Lung (tissue), 12 donors: Measurements from ENCODE around the gene TUB. TPM values are rescaled to one million over a fixed set of nuclear protein-coding genes. Genes with fewer than 3 reads are reported as not detected.

Experiments
- ATAC-seq: fragments of 200-7000 bp; cut with Tn5 transposase; one replicate; pipeline ENCODE4 v1.9.1; 2020; ENCODE audit warnings: moderate number of reproducible peaks; ENCODE audit not compliant: insufficient read depth, low FRiP score
- DNase-seq, 3 donors: peaks; one replicate each; pipeline ENCODE4 v3.0.0-alpha.2; 2013 to 2017
- H3K27ac ChIP-seq, 2 donors: one replicate each; pipeline ENCODE4 v1.5.1; 2013; ENCODE audit warnings: mild to moderate bottlenecking in 2 of 2, moderate library complexity in 2 of 2, control low read depth in 1 of 2, inconsistent platforms in 1 of 2, low read depth in 1 of 2, low read length in 1 of 2
- H3K27me3 ChIP-seq, 3 donors: one replicate each; pipeline ENCODE4 v1.5.1; 2013; ENCODE audit warnings: low read length in 2 of 3; ENCODE audit not compliant: control insufficient read depth in 3 of 3, insufficient read depth in 3 of 3
- H3K36me3 ChIP-seq, 4 donors: one replicate each; pipeline ENCODE4 v1.5.1; 2013; ENCODE audit warnings: low read length in 4 of 4, mild to moderate bottlenecking in 1 of 4, moderate library complexity in 1 of 4; ENCODE audit not compliant: control insufficient read depth in 4 of 4, insufficient read depth in 4 of 4
- H3K4me1 ChIP-seq, 5 donors: one replicate each; pipeline ENCODE4 v1.5.1; 2013; ENCODE audit warnings: low read length in 5 of 5, mild to moderate bottlenecking in 2 of 5, moderate library complexity in 1 of 5; ENCODE audit not compliant: control insufficient read depth in 5 of 5, insufficient read depth in 5 of 5
- H3K4me3 ChIP-seq: one replicate; pipeline ENCODE4 v1.5.1; 2013; ENCODE audit warnings: mild to moderate bottlenecking, control low read depth, moderate library complexity
- H3K9ac ChIP-seq, 2 donors: one replicate each; pipeline ENCODE4 v1.5.1; 2013; ENCODE audit warnings: low read length in 2 of 2, control low read depth in 1 of 2; ENCODE audit not compliant: insufficient read depth in 1 of 2
- H3K9me3 ChIP-seq, 4 donors: one replicate each; pipeline ENCODE4 v1.5.1; 2013; ENCODE audit warnings: low read length in 3 of 4, mild to moderate bottlenecking in 1 of 4, moderate library complexity in 1 of 4; ENCODE audit not compliant: control insufficient read depth in 4 of 4, insufficient read depth in 3 of 4
- CTCF ChIP-seq: IDR thresholded peaks from 2 replicates; pipeline ENCODE4 v1.5.1; 2012; ENCODE audit warnings: mild to moderate bottlenecking; ENCODE audit errors: control extremely low read depth, extremely low read depth
- WGBS, 2 donors: extraction: QIAGEN DNeasy Blood & Tissue Kit; methylation state at CpG; one replicate each; pipeline ENCODE4 v1.1.7; 2013; 5-methylcytosine and 5-hydroxymethylcytosine counted together
- polyA plus RNA-seq, 2 donors: library from polyadenylated mRNA; stranded (reverse); fragments of 200-250 nt; gene quantifications; one replicate each; pipeline ENCODE4 v1.2.1, GENCODE V29; 2013
- total RNA-seq, 2 donors: library from RNA; depleted of rRNA in 1 of 2; stranded (reverse); fragments of >200 nt in 1 of 2; gene quantifications; one replicate each; pipeline ENCODE4 v1.2.1, GENCODE V29; 2014 to 2021
- donor health status: control.
- donor health status: control.
- donor health status: Bipolar disorder and iron deficiency.
- donor health status: healthy.
- donor health status: DM: yes; HTN: yes; CAD: no.

Gene TUB
- total and polyA plus RNA-seq, 4 donors = 0.96 to 23.5 (median 5.1) TPM

- no peaks in the 10 kb centered on the region for H3K4me1 ChIP-seq
- WGBS, 2 donors = 93% methylated on average over 4 of the region's 4 CpGs
Measured at GRCh38 chr11:8041576-8041975, 39.4 kb upstream of the TUB start.

GRCh38 chr11:8043756-8044155, 37.3 kb upstream of the TUB start:
- Histone ChIP-seq H3K36me3 (no peaks in the 10 kb centered on the region), H3K4me1 (no peaks in the 10 kb centered on the region), H3K9me3 (peaks cover 0 to 2% (median 0%) of the 10 kb centered on the region in 4 donors), H3K27ac (no peak overlapping the region), H3K4me3 (no peak overlapping the region), H3K27me3 (peaks cover 0 to 2% (median 0%) of the 10 kb centered on the region in 3 donors), H3K9ac (no peak overlapping the region)
- DNase-seq (no peak), ATAC-seq (no peak)
- TF ChIP-seq CTCF = no peak
- WGBS, 2 donors = 55 to 72% methylated on average over 2 of the region's 2 CpGs

More at GRCh38 chr11:8041576-8041975, 39.4 kb upstream of the TUB start:
- ATAC-seq = no peak
- Histone ChIP-seq H3K9me3 (no peaks in the 10 kb centered on the region), H3K27ac (no peak overlapping the region), H3K9ac (no peak overlapping the region), H3K36me3 (no peaks in the 10 kb centered on the region), H3K4me3 (no peak overlapping the region), H3K27me3 (peaks cover 0 to 2% (median 0%) of the 10 kb centered on the region in 3 donors)
- no peak for DNase-seq
- no peak for TF ChIP-seq CTCF

GRCh38 chr11:8045839-8046238, 35.2 kb upstream of the TUB start:
- H3K9me3 ChIP-seq = peaks cover 0 to 3% (median 0%) of the 10 kb centered on the region in 4 donors
- no peak for DNase-seq
- TF ChIP-seq CTCF = no peak
- H3K36me3 ChIP-seq = no peaks in the 10 kb centered on the region
- no peak overlapping the region for H3K27ac ChIP-seq
- H3K9ac ChIP-seq = no peak overlapping the region
- WGBS, 2 donors = 47 to 53% methylated on average over 4 of the region's 4 CpGs
- no peak for ATAC-seq
- H3K4me1 ChIP-seq = no peaks in the 10 kb centered on the region
- peaks cover 0 to 2% (median 0%) of the 10 kb centered on the region in 3 donors for H3K27me3 ChIP-seq
- H3K4me3 ChIP-seq = no peak overlapping the region

- Histone ChIP-seq H3K36me3 (no peaks in the 10 kb centered on the region), H3K9ac (no peak overlapping the region), H3K27me3 (peaks cover 0 to 4% (median 0%) of the 10 kb centered on the region in 3 donors), H3K27ac (no peak overlapping the region), H3K4me1 (no peaks in the 10 kb centered on the region), H3K4me3 (no peak overlapping the region), H3K9me3 (peaks cover 0 to 3% (median 0%) of the 10 kb centered on the region in 4 donors)
- WGBS, 2 donors = 75 to 80% methylated on average over 3 of the region's 3 CpGs
- no peak for TF ChIP-seq CTCF
- ATAC-seq (no peak), DNase-seq (no peak)
Measured at GRCh38 chr11:8047382-8047781, 33.6 kb upstream of the TUB start.
